ENCODE measurements around the gene STXBP6. TPM values are rescaled to one million over a fixed set of nuclear protein-coding genes. Genes with fewer than 3 reads are reported as not detected.

Gene STXBP6
- total and polyA plus RNA-seq, 2 of the 13 experiments (the other 11 are each of a cell fraction or from before 2014, with no cell fraction given): 35.3 to 42.8 TPM

DNA sequence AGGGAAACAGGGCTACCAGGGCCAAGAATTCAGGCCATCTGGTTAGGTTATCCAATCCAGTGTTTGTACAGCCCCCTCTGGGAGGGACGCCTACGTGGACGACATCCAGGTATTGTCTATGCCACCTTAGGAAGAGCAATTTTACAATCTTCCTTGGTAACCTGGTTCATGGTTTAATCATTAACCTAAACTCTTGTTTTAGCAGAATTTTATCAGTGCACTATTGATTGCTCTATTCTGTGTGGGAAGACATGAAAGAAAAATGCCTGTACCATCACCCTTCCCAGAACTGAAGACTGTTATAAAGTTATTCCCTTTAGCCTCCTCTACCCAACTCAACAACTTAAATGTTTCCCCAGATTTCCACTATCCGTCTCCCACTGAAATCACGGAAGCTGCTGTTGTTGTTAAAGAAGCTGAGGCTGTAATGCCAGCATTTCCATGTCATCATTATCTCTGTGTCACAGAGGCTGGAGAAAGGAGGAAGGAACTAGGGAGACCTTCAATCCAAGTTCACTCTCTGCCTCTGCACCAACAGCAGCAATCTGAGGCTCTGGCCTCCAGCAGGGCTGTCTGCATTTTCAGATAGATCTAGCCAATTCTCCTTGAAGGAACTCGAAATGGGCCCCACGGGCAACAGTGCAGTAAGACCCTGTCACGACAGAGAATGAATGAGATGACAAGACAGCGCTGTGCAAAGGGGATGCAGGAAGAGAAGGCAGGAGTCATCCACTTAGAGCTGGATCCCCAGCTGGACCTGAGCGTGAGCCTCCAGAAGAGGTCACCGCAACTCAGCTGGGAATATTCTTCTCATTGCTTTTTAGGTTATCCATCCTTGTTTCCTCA is 232.5 kb downstream of the STXBP6 start (continued):
- TF ChIP-seq, protein P1, sequence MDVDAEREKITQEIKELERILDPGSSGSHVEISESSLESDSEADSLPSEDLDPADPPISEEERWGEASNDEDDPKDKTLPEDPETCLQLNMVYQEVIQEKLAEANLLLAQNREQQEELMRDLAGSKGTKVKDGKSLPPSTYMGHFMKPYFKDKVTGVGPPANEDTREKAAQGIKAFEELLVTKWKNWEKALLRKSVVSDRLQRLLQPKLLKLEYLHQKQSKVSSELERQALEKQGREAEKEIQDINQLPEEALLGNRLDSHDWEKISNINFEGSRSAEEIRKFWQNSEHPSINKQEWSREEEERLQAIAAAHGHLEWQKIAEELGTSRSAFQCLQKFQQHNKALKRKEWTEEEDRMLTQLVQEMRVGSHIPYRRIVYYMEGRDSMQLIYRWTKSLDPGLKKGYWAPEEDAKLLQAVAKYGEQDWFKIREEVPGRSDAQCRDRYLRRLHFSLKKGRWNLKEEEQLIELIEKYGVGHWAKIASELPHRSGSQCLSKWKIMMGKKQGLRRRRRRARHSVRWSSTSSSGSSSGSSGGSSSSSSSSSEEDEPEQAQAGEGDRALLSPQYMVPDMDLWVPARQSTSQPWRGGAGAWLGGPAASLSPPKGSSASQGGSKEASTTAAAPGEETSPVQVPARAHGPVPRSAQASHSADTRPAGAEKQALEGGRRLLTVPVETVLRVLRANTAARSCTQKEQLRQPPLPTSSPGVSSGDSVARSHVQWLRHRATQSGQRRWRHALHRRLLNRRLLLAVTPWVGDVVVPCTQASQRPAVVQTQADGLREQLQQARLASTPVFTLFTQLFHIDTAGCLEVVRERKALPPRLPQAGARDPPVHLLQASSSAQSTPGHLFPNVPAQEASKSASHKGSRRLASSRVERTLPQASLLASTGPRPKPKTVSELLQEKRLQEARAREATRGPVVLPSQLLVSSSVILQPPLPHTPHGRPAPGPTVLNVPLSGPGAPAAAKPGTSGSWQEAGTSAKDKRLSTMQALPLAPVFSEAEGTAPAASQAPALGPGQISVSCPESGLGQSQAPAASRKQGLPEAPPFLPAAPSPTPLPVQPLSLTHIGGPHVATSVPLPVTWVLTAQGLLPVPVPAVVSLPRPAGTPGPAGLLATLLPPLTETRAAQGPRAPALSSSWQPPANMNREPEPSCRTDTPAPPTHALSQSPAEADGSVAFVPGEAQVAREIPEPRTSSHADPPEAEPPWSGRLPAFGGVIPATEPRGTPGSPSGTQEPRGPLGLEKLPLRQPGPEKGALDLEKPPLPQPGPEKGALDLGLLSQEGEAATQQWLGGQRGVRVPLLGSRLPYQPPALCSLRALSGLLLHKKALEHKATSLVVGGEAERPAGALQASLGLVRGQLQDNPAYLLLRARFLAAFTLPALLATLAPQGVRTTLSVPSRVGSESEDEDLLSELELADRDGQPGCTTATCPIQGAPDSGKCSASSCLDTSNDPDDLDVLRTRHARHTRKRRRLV (CRISPR knock-in tag; IDR thresholded peaks at IDR 0.05): peak; percentile 58; the same call in 1 of the 2 replicates
- TF ChIP-seq SP4 (CRISPR knock-in tag; IDR thresholded peaks at IDR 0.05) (no peak; the same call in 1 of the 2 replicates), SP1 (IDR thresholded peaks at IDR 0.05) (no peak), SP1 (CRISPR knock-in tag; IDR thresholded peaks at IDR 0.05) (no peak; the same call in 1 of the 2 replicates), ZBTB21 (CRISPR knock-in tag; IDR thresholded peaks at IDR 0.05) (no peak), CC2D1A (CRISPR knock-in tag; IDR thresholded peaks at IDR 0.05) (no peak), RFXAP (CRISPR knock-in tag; IDR thresholded peaks at IDR 0.05; ENCODE audit: borderline replicate concordance) (peak; percentile 98), ELF4 (CRISPR knock-in tag; IDR thresholded peaks at IDR 0.05; ENCODE audit: borderline replicate concordance) (no peak; the same call in 1 of the 2 replicates), ZNF83 (CRISPR knock-in tag; IDR thresholded peaks at IDR 0.05; ENCODE audit: borderline replicate concordance) (no peak), NR2F2 (IDR thresholded peaks at IDR 0.05; ENCODE audit: borderline replicate concordance, low read depth) (no peak), PHF21A (CRISPR knock-in tag; IDR thresholded peaks at IDR 0.05) (peak; percentile 70), ZNF230 (CRISPR knock-in tag; IDR thresholded peaks at IDR 0.05) (peak; percentile 20; the same call in 1 of the 2 replicates), GZF1 (CRISPR knock-in tag; IDR thresholded peaks at IDR 0.05) (no peak), HMG20A (CRISPR knock-in tag; IDR thresholded peaks at IDR 0.05; ENCODE audit: borderline replicate concordance) (no peak; the same call in 1 of the 2 replicates), CREB1 (IDR thresholded peaks at IDR 0.05) (no peak), CREB1 (CRISPR knock-in tag; IDR thresholded peaks at IDR 0.05) (no peak), SMARCE1 (IDR thresholded peaks at IDR 0.05; ENCODE audit: borderline replicate concordance) (no peak), ZNF709 (CRISPR knock-in tag; IDR thresholded peaks at IDR 0.05) (no peak; the same call in 1 of the 2 replicates), SIX1 (CRISPR knock-in tag; IDR thresholded peaks at IDR 0.05; ENCODE audit: borderline replicate concordance) (peak; percentile 69; the same call in 1 of the 2 replicates), ZNF205 (CRISPR knock-in tag; IDR thresholded peaks at IDR 0.05) (no peak), CAMTA2 (CRISPR knock-in tag; IDR thresholded peaks at IDR 0.05; ENCODE audit: borderline replicate concordance) (no peak; the same call in 1 of the 2 replicates)
- TF ChIP-seq, protein P2, sequence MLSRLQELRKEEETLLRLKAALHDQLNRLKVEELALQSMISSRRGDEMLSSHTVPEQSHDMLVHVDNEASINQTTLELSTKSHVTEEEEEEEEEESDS (CRISPR knock-in tag; IDR thresholded peaks at IDR 0.05; ENCODE audit: borderline replicate concordance): 0 out of 2 replicates have a peak, but pooled peaks have one; percentile 88
- TF ChIP-seq, protein P3, sequence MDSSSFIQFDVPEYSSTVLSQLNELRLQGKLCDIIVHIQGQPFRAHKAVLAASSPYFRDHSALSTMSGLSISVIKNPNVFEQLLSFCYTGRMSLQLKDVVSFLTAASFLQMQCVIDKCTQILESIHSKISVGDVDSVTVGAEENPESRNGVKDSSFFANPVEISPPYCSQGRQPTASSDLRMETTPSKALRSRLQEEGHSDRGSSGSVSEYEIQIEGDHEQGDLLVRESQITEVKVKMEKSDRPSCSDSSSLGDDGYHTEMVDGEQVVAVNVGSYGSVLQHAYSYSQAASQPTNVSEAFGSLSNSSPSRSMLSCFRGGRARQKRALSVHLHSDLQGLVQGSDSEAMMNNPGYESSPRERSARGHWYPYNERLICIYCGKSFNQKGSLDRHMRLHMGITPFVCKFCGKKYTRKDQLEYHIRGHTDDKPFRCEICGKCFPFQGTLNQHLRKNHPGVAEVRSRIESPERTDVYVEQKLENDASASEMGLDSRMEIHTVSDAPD (CRISPR knock-in tag; IDR thresholded peaks at IDR 0.05): peak; percentile 90
- TF ChIP-seq, protein P4, sequence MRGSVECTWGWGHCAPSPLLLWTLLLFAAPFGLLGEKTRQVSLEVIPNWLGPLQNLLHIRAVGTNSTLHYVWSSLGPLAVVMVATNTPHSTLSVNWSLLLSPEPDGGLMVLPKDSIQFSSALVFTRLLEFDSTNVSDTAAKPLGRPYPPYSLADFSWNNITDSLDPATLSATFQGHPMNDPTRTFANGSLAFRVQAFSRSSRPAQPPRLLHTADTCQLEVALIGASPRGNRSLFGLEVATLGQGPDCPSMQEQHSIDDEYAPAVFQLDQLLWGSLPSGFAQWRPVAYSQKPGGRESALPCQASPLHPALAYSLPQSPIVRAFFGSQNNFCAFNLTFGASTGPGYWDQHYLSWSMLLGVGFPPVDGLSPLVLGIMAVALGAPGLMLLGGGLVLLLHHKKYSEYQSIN (CRISPR knock-in tag; IDR thresholded peaks at IDR 0.05; ENCODE audit: borderline replicate concordance): no peak

Data from HepG2 (cell line).